ENCODE measurements around the gene GRK4. TPM values are rescaled to one million over a fixed set of nuclear protein-coding genes. Genes with fewer than 3 reads are reported as not detected.
"Not testable (repeated sequence)": the region's sequence is repeated elsewhere in the genome, so short reads cannot be mapped to it uniquely, and the experiment has no call there.

Gene GRK4
- total and polyA plus RNA-seq, 2 of the 4 experiments (the other 2 are of a cell fraction), result 1.6 to 2.2 TPM

- H2AFZ ChIP-seq (replicated peaks; ENCODE audit: low read length, poor library complexity); H3K79me1 ChIP-seq (ENCODE audit: low read depth in 1 of 2, low read length in 2 of 2); H4K20me1 ChIP-seq (ENCODE audit: insufficient read depth, low read length); H3K4me3 ChIP-seq (ENCODE audit: insufficient read depth, low read depth, low read length); H3K9me1 ChIP-seq (ENCODE audit: insufficient read depth, low read length); H3K56ac ChIP-seq (ENCODE audit: extremely low read depth, insufficient read depth, low read length); H3K4me1 ChIP-seq (ENCODE audit: control insufficient read depth, insufficient read depth, low read length); H3K9ac ChIP-seq (ENCODE audit: low read depth, low read length); intact Hi-C loops (cut with micrococcal nuclease); H4K8ac ChIP-seq (ENCODE audit: low read depth in 2 of 2, low read length in 2 of 2); dilution Hi-C loops (cut with HindIII; ENCODE audit: low sequenced_read_pairs, unreplicated experiment); H4K91ac ChIP-seq (ENCODE audit: insufficient read depth, low read depth, low read length); H3K36me3 ChIP-seq (ENCODE audit: control insufficient read depth, insufficient read depth, low read length); H3K23ac ChIP-seq (ENCODE audit: low read depth, low read length); H3K4me2 ChIP-seq (ENCODE audit: low read depth, low read length); in situ Hi-C loops (cut with MboI; ENCODE audit: low sequenced_read_pairs); POLR2A ChIA-PET (ENCODE audit: unreplicated experiment); H3K18ac ChIP-seq (ENCODE audit: low read depth, low read length); H3K27me3 ChIP-seq (ENCODE audit: control insufficient read depth, insufficient read depth, low read length); H2AK9ac ChIP-seq (replicated peaks; ENCODE audit: low read depth, low read length, poor library complexity); ATAC-seq (ENCODE audit: low read depth); BruUV-seq (replicated peaks); H3K14ac ChIP-seq (replicated peaks; ENCODE audit: low read depth, low read length); H2AK5ac ChIP-seq (ENCODE audit: low read depth, low read length); H3K27ac ChIP-seq (ENCODE audit: insufficient read depth, low read length); CTCF ChIA-PET; H3K4ac ChIP-seq (ENCODE audit: low read depth, low read length); H2BK20ac ChIP-seq (ENCODE audit: low read depth, low read length); H4K5ac ChIP-seq (ENCODE audit: low read depth, low read length); H2BK120ac ChIP-seq (ENCODE audit: low read depth, low read length); DNase-seq; H2BK5ac ChIP-seq (ENCODE audit: low read depth, low read length, poor library complexity, severe bottlenecking); H2BK15ac ChIP-seq (ENCODE audit: low read depth, low read length): not testable (repeated sequence)
- peaks cover 12% of the 10 kb centered on the region for H3K9me3 ChIP-seq (ENCODE audit: control insufficient read depth, insufficient read depth, low read length)
- whole genome bisulfite sequencing, 2 experiments (ENCODE audit: extremely low coverage in 2 of 2, insufficient read length in 1 of 2), result no CpG with 5 or more reads among the region's 7 CpGs
Observed at GRCh38 chr4:2983715-2984114, 20.3 kb downstream of the GRK4 start.
